Activated CD8-positive, alpha-beta memory T cell treated with anti-CD3 and anti-CD28 coated beads, Interleukin-2, amount 10 ng/mL, durations not matched to agents 7 days and 5 days (primary cell): Measurements from ENCODE around the gene USP22. TPM values are rescaled to one million over a fixed set of nuclear protein-coding genes. Genes with fewer than 3 reads are reported as not detected.
"Not testable (repeated sequence)": the region's sequence is repeated elsewhere in the genome, so short reads cannot be mapped to it uniquely, and the experiment has no call there.

Source experiments
- ATAC-seq: fragments of 150-1000 bp; cut with Tn5 transposase; one replicate; pipeline ENCODE4 v1.10.0; 2021; ENCODE audit warnings: moderate library complexity
- CTCF ChIA-PET: fragments of 350-600 bp; sonication (Branson Sonifier 250); formaldehyde crosslinking; loops from one replicate; lab custom pipeline; 2021; ENCODE audit warnings: antibody characterized with exemption; lab: Charles Lee
- DNase-seq: peaks from one replicate; pipeline ENCODE4 v3.0.0-alpha.2; 2020
- H3K27ac Mint-ChIP-seq: one replicate; pipeline ENCODE4 v1.8.0; 2021; ENCODE audit warnings: mild to moderate bottlenecking, mixed read lengths
- H3K27me3 Mint-ChIP-seq: one replicate; pipeline ENCODE4 v1.8.0; 2021; ENCODE audit warnings: mixed read lengths
- H3K36me3 Mint-ChIP-seq: one replicate; pipeline ENCODE4 v1.8.0; 2021; ENCODE audit warnings: mild to moderate bottlenecking, mixed read lengths
- H3K4me1 Mint-ChIP-seq: one replicate; pipeline ENCODE4 v1.8.0; 2021; ENCODE audit warnings: mixed read lengths
- H3K4me3 Mint-ChIP-seq: one replicate; pipeline ENCODE4 v1.8.0; 2021; ENCODE audit warnings: mild to moderate bottlenecking, moderate library complexity, mixed read lengths
- H3K9me3 Mint-ChIP-seq: one replicate; pipeline ENCODE4 v1.8.0; 2022; ENCODE audit warnings: low read depth, mixed read lengths
- total RNA-seq, 2 experiments: library from RNA; stranded (reverse); gene quantifications; one replicate each; pipeline ENCODE4 v1.2.3, GENCODE V29; 2021

The USP22 gene
- total RNA-seq, 2 experiments from 2014 or later, result 120 to 180 TPM

- Mint-ChIP-seq H3K4me1 (no peaks in the 10 kb centered on the region), H3K27me3 (peaks cover 12% of the 10 kb centered on the region), H3K27ac (no peak overlapping the region), H3K9me3 (no peaks in the 10 kb centered on the region), H3K4me3 (no peak overlapping the region), H3K36me3 (no peaks in the 10 kb centered on the region)
- ATAC-seq (no peak), DNase-seq (no peak)
- CTCF ChIA-PET, result no interaction called here
Observed at GRCh38 chr17:21072745-21073197, 30.0 kb upstream of the USP22 start.

- ATAC-seq, result no peak
- no peaks in the 10 kb centered on the region for H3K27me3 Mint-ChIP-seq
- H3K27ac Mint-ChIP-seq, result no peak overlapping the region
- no peak overlapping the region for H3K4me3 Mint-ChIP-seq
- H3K4me1 Mint-ChIP-seq, result no peaks in the 10 kb centered on the region
- DNase-seq, result no peak
- H3K36me3 Mint-ChIP-seq, result no peaks in the 10 kb centered on the region
- CTCF ChIA-PET, result no interaction called here
- H3K9me3 Mint-ChIP-seq, result no peaks in the 10 kb centered on the region
Observed at GRCh38 chr17:21066394-21066793, 23.6 kb upstream of the USP22 start.

GRCh38 chr17:21061971-21062526 lies 19.2 kb upstream of the USP22 start:
- H3K9me3 Mint-ChIP-seq, result no peaks in the 10 kb centered on the region
- no peaks in the 10 kb centered on the region for H3K36me3 Mint-ChIP-seq
- no peak overlapping the region for H3K4me3 Mint-ChIP-seq
- CTCF ChIA-PET, result no interaction called here
- ATAC-seq (no peak), DNase-seq (no peak)
- peaks cover 5% of the 10 kb centered on the region for H3K4me1 Mint-ChIP-seq
- no peak overlapping the region for H3K27ac Mint-ChIP-seq
- peaks cover 8% of the 10 kb centered on the region for H3K27me3 Mint-ChIP-seq

- DNase-seq (no peak), ATAC-seq (no peak)
- no peaks in the 10 kb centered on the region for H3K36me3 Mint-ChIP-seq
- H3K4me3 Mint-ChIP-seq, result no peak overlapping the region
- H3K27ac Mint-ChIP-seq, result no peak overlapping the region
- CTCF ChIA-PET, result interaction anchor here (1.5 kb wide), 1 partner anchor 18 kb away, joined by 8 read pairs; the partner anchor contains the start of gene USP22
- peaks cover 9% of the 10 kb centered on the region for H3K27me3 Mint-ChIP-seq
- peaks cover 5% of the 10 kb centered on the region for H3K4me1 Mint-ChIP-seq
- no peaks in the 10 kb centered on the region for H3K9me3 Mint-ChIP-seq
Observed at GRCh38 chr17:21061158-21061835, 18.5 kb upstream of the USP22 start.

- CTCF ChIA-PET, result interaction anchor here (0.8 to 1.7 kb wide), 3 partner anchors 16 to 67 kb away, joined by 3 to 8 read pairs (median 5); partner anchors contain the start of gene USP22
- Mint-ChIP-seq H3K4me1 (peaks cover 5% of the 10 kb centered on the region), H3K27ac (no peak overlapping the region), H3K9me3 (no peaks in the 10 kb centered on the region), H3K4me3 (no peak overlapping the region), H3K27me3 (peaks cover 16% of the 10 kb centered on the region), H3K36me3 (no peaks in the 10 kb centered on the region)
- no peak for DNase-seq
- ATAC-seq, result no peak
Observed at GRCh38 chr17:21059761-21060160, 16.9 kb upstream of the USP22 start.

GRCh38 chr17:21058098-21058893 lies 15.5 kb upstream of the USP22 start:
- H3K27me3 Mint-ChIP-seq, result peaks cover 20% of the 10 kb centered on the region
- no peak overlapping the region for H3K4me3 Mint-ChIP-seq
- ATAC-seq (no peak), DNase-seq (no peak)
- CTCF ChIA-PET, result no interaction called here
- peaks cover 5% of the 10 kb centered on the region for H3K4me1 Mint-ChIP-seq
- no peak overlapping the region for H3K27ac Mint-ChIP-seq
- no peaks in the 10 kb centered on the region for H3K9me3 Mint-ChIP-seq
- no peaks in the 10 kb centered on the region for H3K36me3 Mint-ChIP-seq

GRCh38 chr17:21053056-21053455 lies 10.2 kb upstream of the USP22 start:
- H3K4me3 Mint-ChIP-seq, H3K4me1 Mint-ChIP-seq, ATAC-seq, DNase-seq, CTCF ChIA-PET, H3K36me3 Mint-ChIP-seq, H3K9me3 Mint-ChIP-seq, H3K27ac Mint-ChIP-seq: not testable (repeated sequence)
- peaks cover 45% of the 10 kb centered on the region for H3K27me3 Mint-ChIP-seq

GRCh38 chr17:21049457-21049856 lies 6.6 kb upstream of the USP22 start:
- Mint-ChIP-seq H3K4me1 (peaks cover 1% of the 10 kb centered on the region), H3K27ac (no peak overlapping the region), H3K36me3 (no peaks in the 10 kb centered on the region), H3K9me3 (no peaks in the 10 kb centered on the region), H3K27me3 (peaks cover 33% of the 10 kb centered on the region), H3K4me3 (no peak overlapping the region)
- DNase-seq, result no peak
- no peak for ATAC-seq
- CTCF ChIA-PET, result no interaction called here

GRCh38 chr17:21046216-21046615 lies 3.4 kb upstream of the USP22 start:
- Mint-ChIP-seq H3K27ac (no peak overlapping the region), H3K9me3 (no peaks in the 10 kb centered on the region), H3K36me3 (peaks cover 2% of the 10 kb centered on the region), H3K4me3 (no peak overlapping the region), H3K27me3 (peaks cover 15% of the 10 kb centered on the region), H3K4me1 (peaks cover 12% of the 10 kb centered on the region)
- DNase-seq, result no peak
- ATAC-seq, result no peak
- CTCF ChIA-PET, result no interaction called here

- CTCF ChIA-PET, result interaction anchor here (3.3 kb wide), 1 partner anchor 55 kb away, joined by 41 read pairs; no protein-coding TSS in a partner anchor
- DNase-seq (no peak), ATAC-seq (no peak)
- Mint-ChIP-seq H3K4me3 (no peak overlapping the region), H3K4me1 (peaks cover 21% of the 10 kb centered on the region), H3K36me3 (peaks cover 5% of the 10 kb centered on the region), H3K27ac (no peak overlapping the region), H3K27me3 (peaks cover 11% of the 10 kb centered on the region), H3K9me3 (no peaks in the 10 kb centered on the region)
Observed at GRCh38 chr17:21044971-21045370, 2.2 kb upstream of the USP22 start.

GRCh38 chr17:21043296-21044232 lies 753 bp upstream of the USP22 start:
- Mint-ChIP-seq H3K36me3 (peaks cover 9% of the 10 kb centered on the region), H3K4me3 (peak overlapping the region; percentile 73), H3K27me3 (peaks cover 2% of the 10 kb centered on the region), H3K4me1 (peaks cover 27% of the 10 kb centered on the region), H3K27ac (peak overlapping the region; percentile 86), H3K9me3 (no peaks in the 10 kb centered on the region)
- ATAC-seq, result peak; percentile 84
- CTCF ChIA-PET, result interaction anchor here (0.5 to 3.3 kb wide), 18 partner anchors 9 to 245 kb away, joined by 3 to 41 read pairs (median 4); partner anchors contain the start of gene DHRS7B
- peak; percentile 99 for DNase-seq

- peaks cover 37% of the 10 kb centered on the region for H3K4me1 Mint-ChIP-seq
- H3K9me3 Mint-ChIP-seq, result no peaks in the 10 kb centered on the region
- ATAC-seq, result peak; percentile 16
- H3K4me3 Mint-ChIP-seq, result peak overlapping the region; percentile 94
- H3K36me3 Mint-ChIP-seq, result peaks cover 18% of the 10 kb centered on the region
- CTCF ChIA-PET, result interaction anchor here (1.3 to 3.3 kb wide), 4 partner anchors 8 to 58 kb away, joined by 3 to 41 read pairs (median 19); no protein-coding TSS in a partner anchor
- H3K27me3 Mint-ChIP-seq, result no peaks in the 10 kb centered on the region
- peak; percentile 84 for DNase-seq
- H3K27ac Mint-ChIP-seq, result peak overlapping the region; percentile 94
Observed at GRCh38 chr17:21041741-21042457, 912 bp downstream of the USP22 start.
